IPS-20b (cell line): ENCODE data around the gene CARHSP1.
"Not testable (repeated sequence)": the region's sequence is repeated elsewhere in the genome, so short reads cannot be mapped to it uniquely, and the experiment has no call there.

Experiments
- H3K27ac ChIP-seq: one replicate; pipeline ENCODE4 v1.5.1; 2013; ENCODE audit warnings: low read length
- H3K27me3 ChIP-seq: 2 replicates; pipeline ENCODE4 v1.6.1; 2013; ENCODE audit warnings: mild to moderate bottlenecking, low read length, inconsistent platforms; ENCODE audit not compliant: insufficient read depth
- H3K36me3 ChIP-seq: 2 replicates; pipeline ENCODE4 v1.6.1; 2013; ENCODE audit warnings: low read depth, mild to moderate bottlenecking, inconsistent platforms, low read length, moderate library complexity; ENCODE audit not compliant: insufficient read depth
- H3K4me1 ChIP-seq: 2 replicates; pipeline ENCODE4 v1.6.1; 2013; ENCODE audit warnings: mild to moderate bottlenecking, control low read depth, inconsistent platforms, low read length, moderate library complexity; ENCODE audit not compliant: insufficient read depth
- H3K4me3 ChIP-seq: 2 replicates; pipeline ENCODE4 v1.5.1; 2013; ENCODE audit warnings: mild to moderate bottlenecking, low read length, inconsistent platforms
- H3K9ac ChIP-seq: 2 replicates; pipeline ENCODE4 v1.6.1; 2013; ENCODE audit warnings: low read depth, mild to moderate bottlenecking, inconsistent platforms, low read length, moderate library complexity
- H3K9me3 ChIP-seq: 2 replicates; pipeline ENCODE4 v1.6.1; 2013; ENCODE audit warnings: mild to moderate bottlenecking, low read depth, low read length, inconsistent platforms; ENCODE audit not compliant: insufficient read depth

The CARHSP1 gene

DNA sequence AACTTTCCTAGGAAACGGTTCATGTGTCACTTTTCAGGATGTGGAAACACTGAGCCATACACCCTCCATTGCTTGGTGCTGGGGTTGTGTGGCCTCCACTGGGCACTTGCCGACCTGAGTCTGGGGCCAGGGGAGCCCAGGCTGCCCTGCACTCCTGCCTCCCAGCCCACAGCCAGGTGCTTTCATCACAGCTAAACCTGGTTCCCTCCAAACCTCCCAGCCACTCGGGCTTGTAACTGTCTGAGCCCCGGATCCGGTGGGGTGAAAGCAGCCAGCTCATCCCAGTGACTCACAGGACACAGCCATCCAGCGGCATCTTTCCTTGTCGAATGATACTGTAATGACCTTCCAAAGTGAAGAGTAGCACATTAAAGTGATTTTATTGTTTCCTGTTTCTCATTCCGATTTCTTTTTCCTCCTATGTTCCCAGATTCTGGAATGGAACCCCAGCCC is 19.8 kb downstream of the CARHSP1 start:
- peaks cover 80% of the 10 kb centered on the region for H3K36me3 ChIP-seq
- H3K4me1 ChIP-seq: peaks cover 9% of the 10 kb centered on the region
- H3K9ac ChIP-seq: no peak overlapping the region
- no peak overlapping the region for H3K4me3 ChIP-seq
- no peaks in the 10 kb centered on the region for H3K27me3 ChIP-seq
- H3K9me3 ChIP-seq: no peaks in the 10 kb centered on the region
- no peak overlapping the region for H3K27ac ChIP-seq

DNA sequence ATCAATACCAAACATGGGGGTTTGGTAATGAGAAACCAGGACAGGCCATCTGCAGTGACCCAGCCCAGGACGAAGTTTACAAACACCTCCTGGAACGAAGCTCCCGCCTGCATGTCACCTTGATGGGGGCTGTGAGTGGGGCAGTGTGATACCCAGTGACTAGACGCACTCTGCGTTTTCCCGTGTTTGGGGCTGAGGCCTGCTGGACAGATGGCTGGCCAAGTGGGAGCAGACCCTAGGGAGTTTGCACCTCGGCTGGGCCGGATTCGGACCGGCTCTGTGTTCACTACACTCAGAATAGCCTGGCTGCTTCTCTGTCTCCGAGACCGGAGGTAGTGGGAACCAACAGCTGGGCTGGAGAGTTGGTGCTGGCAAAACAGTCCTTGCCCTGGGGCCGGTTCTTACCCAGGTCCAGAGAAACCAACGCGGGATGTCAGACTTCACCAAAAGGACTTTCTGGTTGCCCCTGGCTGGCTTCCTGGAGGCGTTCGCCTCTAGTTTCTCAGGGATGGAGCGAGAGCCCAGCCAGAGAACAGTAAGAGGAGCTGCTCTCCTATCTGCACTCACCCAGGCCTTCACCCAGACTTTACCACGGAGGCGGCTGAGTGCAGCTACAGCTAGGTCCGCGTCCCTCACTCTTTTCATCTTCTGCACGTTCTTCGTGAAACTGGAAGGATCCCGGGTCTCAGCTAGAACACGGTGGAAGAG is 20.4 kb downstream of the CARHSP1 start:
- no peaks in the 10 kb centered on the region for H3K27me3 ChIP-seq
- no peak overlapping the region for H3K4me3 ChIP-seq
- H3K9ac ChIP-seq: no peak overlapping the region
- peaks cover 9% of the 10 kb centered on the region for H3K4me1 ChIP-seq
- peaks cover 74% of the 10 kb centered on the region for H3K36me3 ChIP-seq
- H3K27ac ChIP-seq: no peak overlapping the region
- H3K9me3 ChIP-seq: no peaks in the 10 kb centered on the region

DNA sequence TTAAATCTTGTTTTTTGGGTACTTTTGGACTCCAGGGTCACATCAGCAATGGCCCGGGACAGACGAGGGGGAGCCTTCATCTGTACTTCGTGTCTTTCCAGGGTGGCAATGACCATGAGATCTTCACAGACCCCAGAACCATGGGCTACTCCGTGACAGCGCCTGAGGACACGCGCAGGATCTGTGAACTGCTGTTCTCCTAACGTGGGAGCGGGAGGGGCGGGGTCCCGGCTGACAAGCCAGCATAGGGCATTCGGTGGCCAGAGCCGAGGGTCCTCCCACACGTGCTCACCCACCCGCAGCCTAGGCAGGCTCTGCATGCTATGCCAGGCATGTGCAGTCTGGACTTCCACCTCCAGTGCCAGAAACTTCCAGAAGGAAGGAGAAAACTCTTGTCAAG is 21.2 kb downstream of the CARHSP1 start:
- no peak overlapping the region for H3K27ac ChIP-seq
- H3K4me3 ChIP-seq: no peak overlapping the region
- H3K27me3 ChIP-seq: no peaks in the 10 kb centered on the region
- peaks cover 67% of the 10 kb centered on the region for H3K36me3 ChIP-seq
- no peak overlapping the region for H3K9ac ChIP-seq
- no peaks in the 10 kb centered on the region for H3K9me3 ChIP-seq
- peaks cover 9% of the 10 kb centered on the region for H3K4me1 ChIP-seq

DNA sequence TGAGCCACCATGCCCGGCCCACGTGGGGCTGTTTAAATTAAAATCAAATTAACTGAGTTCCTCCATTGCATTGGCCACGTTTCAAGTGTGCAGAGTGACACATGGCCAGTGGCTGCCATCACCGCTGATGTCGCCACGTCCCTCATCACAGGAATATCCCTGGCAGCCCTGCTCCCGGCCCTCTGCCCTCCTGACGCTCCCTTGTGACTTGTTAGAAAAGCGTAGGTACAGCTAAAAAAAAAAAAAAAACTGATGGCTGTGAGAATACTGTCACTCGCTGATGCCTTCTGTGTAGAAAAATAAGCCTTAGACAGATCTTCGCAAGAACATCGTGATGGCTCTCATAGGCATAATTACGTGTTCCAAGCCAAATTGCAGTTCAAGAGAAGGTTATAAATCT is 21.7 kb downstream of the CARHSP1 start:
- no peak overlapping the region for H3K27ac ChIP-seq
- no peak overlapping the region for H3K9ac ChIP-seq
- no peaks in the 10 kb centered on the region for H3K27me3 ChIP-seq
- H3K4me1 ChIP-seq: peaks cover 9% of the 10 kb centered on the region
- H3K9me3 ChIP-seq: no peaks in the 10 kb centered on the region
- no peak overlapping the region for H3K4me3 ChIP-seq
- peaks cover 62% of the 10 kb centered on the region for H3K36me3 ChIP-seq

DNA sequence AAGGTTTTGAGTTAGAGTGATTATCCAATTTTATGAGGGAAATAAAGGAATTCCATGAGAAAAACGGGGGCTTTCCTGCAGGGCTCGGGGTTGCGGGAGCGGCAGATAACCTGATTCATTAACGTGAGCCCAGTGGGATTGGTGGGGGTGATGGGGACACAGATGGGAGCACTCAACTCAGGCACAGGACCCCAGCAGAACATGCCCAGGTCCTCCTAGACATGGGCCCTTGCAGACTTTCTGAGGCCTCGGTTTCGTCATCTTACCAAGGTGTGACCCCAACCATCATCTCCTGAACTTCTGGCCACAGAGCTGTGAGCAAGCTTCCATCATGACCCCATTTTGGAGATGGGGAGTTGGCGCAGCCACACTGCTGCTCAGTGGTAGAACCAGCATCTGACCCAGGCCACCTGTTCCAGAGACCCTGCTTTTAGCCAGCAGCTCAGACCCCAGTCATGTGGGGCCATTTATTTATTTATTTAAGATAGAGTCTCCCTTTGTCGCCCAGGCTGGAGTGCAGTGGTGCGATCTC is 22.3 kb downstream of the CARHSP1 start:
- Histone ChIP-seq H3K4me1 (peaks cover 9% of the 10 kb centered on the region), H3K9ac (no peak overlapping the region), H3K36me3 (peaks cover 55% of the 10 kb centered on the region), H3K27ac (no peak overlapping the region), H3K9me3 (no peaks in the 10 kb centered on the region), H3K27me3 (no peaks in the 10 kb centered on the region), H3K4me3 (no peak overlapping the region)

DNA sequence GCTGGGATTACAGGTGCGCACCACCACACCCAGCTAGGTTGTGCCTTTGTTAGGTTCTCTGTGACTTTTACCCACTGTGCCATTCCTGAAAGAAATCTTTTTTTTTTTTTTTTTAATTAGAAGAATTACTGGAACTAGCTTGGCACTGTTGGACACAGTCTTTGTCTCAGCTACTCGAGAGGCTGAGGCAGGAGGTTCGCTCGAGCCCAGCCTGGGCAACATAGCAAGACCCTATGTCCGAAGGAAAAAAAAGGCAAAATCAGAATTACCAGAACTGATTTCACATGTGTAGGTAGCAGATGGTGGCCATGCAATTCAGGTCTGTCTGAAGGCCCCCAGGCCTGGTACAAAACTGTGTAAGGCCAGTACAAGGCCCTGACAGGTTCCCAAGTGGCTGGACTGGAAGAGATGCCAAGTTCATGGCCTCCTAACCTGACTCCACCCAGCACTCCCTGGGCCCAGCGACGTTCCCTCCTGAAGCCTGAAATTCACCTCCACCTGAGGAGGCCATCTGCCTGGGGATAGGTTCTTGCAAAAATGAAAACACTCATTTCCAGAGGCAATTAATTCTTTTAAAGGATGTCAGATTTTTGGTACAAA is 23.0 kb downstream of the CARHSP1 start:
- Histone ChIP-seq H3K9ac (no peak overlapping the region), H3K4me1 (peaks cover 9% of the 10 kb centered on the region), H3K9me3 (no peaks in the 10 kb centered on the region), H3K27me3 (no peaks in the 10 kb centered on the region), H3K27ac (no peak overlapping the region), H3K36me3 (peaks cover 50% of the 10 kb centered on the region), H3K4me3 (no peak overlapping the region)

DNA sequence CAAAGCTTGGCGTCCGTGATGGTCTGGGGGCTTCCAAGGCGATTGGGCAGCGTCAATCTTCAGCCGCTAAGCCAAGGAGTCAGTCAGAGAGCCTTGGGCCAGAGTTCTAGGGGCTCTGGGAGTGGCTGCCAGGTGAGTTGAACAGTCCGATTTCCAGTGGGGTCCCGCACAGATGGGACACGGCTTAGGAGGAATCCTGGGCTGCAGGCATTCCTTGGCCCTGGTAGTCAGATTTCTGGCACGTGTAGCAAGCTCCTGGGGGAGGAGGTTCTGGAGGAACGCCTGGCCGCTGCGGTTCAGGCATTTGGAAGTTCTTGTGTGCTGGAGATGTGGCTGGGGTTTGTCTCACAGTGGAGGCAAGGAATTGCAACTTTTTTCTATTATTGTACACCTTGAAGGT is 25.5 kb downstream of the CARHSP1 start:
- not testable (repeated sequence) for H3K4me1 ChIP-seq, H3K4me3 ChIP-seq, H3K27ac ChIP-seq, H3K9me3 ChIP-seq, H3K9ac ChIP-seq, H3K27me3 ChIP-seq
- H3K36me3 ChIP-seq: peaks cover 25% of the 10 kb centered on the region; the same call in 1 of the 2 replicates

DNA sequence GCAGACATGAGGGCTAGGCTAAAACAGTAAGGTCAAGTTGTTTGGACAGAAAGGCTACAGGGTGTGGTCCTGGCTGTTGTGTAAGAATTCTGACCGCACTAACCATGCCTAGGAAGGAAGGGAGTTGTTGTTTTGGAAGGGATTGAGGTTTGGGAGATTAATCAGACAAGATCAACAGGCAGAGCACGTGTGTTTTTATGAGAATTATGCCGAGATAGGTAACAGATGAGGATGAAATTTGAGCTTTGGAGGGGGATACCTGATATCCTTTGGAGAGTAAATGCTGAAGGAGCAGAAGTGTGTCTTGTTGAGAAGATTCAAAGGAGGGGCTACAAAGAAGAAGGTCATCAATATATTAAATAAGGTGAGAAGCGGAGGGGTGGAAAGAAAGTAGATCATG is 26.8 kb downstream of the CARHSP1 start:
- not testable (repeated sequence) for H3K4me3 ChIP-seq, H3K4me1 ChIP-seq, H3K27me3 ChIP-seq, H3K9me3 ChIP-seq, H3K9ac ChIP-seq, H3K27ac ChIP-seq
- H3K36me3 ChIP-seq: peaks cover 17% of the 10 kb centered on the region; the same call in 1 of the 2 replicates

DNA sequence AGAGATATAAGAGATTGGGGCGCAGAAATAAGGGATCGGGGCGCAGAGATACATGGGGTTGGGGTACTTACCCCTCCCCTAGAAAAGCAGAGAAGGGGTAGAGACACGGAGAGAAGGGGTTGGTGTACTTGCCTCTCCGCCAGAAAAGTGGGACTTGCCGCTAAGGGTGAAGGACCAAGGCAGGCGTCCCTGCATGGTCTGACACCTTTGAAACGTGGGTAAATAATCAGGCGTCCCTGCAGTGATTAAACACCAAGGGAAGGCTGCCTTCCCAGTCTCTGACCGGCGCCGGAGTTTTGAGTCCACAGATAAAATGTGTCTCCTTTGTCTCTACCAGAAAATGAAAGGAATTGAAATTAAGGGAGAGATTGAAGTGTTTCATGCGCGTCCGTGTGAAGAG is 31.2 kb downstream of the CARHSP1 start:
- not testable (repeated sequence) for H3K36me3 ChIP-seq, H3K27me3 ChIP-seq, H3K9ac ChIP-seq, H3K9me3 ChIP-seq, H3K4me1 ChIP-seq, H3K27ac ChIP-seq, H3K4me3 ChIP-seq

DNA sequence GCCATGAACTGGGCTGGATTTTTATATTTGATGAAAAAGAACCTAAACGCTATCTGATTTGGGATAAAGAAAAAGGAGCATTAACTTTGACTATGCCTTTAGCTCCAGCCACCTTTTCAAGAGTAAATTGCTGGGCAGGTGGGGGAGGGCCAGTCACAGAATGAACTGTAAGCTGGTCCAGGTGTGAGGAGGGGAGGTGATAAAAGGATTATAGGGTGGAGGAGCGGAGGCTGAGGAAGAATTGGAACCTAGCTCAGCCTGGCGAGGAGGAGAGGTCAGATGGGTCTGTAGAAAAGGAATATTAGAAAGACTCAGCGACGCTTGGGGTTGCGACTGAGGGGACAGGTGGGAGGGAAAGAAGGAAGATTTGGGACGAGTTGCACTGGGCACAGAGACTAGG is 32.0 kb downstream of the CARHSP1 start:
- not testable (repeated sequence) for H3K27ac ChIP-seq, H3K36me3 ChIP-seq, H3K9me3 ChIP-seq, H3K9ac ChIP-seq, H3K4me1 ChIP-seq, H3K27me3 ChIP-seq, H3K4me3 ChIP-seq

DNA sequence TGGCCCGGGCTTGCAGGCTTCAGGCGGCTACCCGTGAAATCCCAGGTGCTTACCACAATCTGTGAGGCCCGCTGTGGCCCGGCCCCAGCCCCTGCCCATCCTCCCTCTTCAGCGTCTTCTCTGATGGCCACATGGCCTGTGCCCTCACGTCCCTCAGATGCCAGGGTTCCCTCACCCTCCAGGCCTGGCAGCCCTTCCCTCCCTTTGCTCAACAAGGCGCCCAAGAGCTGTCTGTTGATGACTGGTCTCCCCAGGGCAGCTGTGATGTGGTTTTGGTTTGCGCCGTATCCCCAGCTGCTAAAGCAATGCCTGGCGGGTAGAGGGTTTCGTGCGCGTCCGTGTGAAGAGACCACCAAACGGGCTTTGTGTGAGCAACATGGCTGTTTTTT is 36.1 kb downstream of the CARHSP1 start:
- H3K9me3 ChIP-seq: no peaks in the 10 kb centered on the region
- H3K9ac ChIP-seq: peak overlapping the region; percentile 93
- peaks cover 24% of the 10 kb centered on the region for H3K36me3 ChIP-seq
- H3K27ac ChIP-seq: peak overlapping the region; percentile 99
- no peaks in the 10 kb centered on the region for H3K27me3 ChIP-seq
- H3K4me1 ChIP-seq: peaks cover 34% of the 10 kb centered on the region
- peak overlapping the region; percentile 53; the same call in 1 of the 2 replicates for H3K4me3 ChIP-seq
